ENCODE measurements around the gene ALCAM. TPM values are rescaled to one million over a fixed set of nuclear protein-coding genes. Genes with fewer than 3 reads are reported as not detected.

ALCAM gene
- total and polyA plus RNA-seq, 2 donors (not counting 3 experiments of a cell fraction or from before 2014, with no cell fraction given): 46.3 to 118 TPM

GRCh38 chr3:105339946-105340345 is 26.8 kb upstream of the ALCAM start:
- Histone ChIP-seq H3K79me2 (ENCODE audit: control insufficient read depth, insufficient read depth, low read length) (no peaks in the 10 kb centered on the region), H4K20me1 (replicated peaks; ENCODE audit: control insufficient read depth, extremely low read depth, insufficient read depth, low read length) (no peaks in the 10 kb centered on the region), H3K27me3 (ENCODE audit: control insufficient read depth in 2 of 2, insufficient read depth in 2 of 2, low read length in 2 of 2) (no peaks in the 10 kb centered on the region), H3K9me3 (replicated peaks; ENCODE audit: control insufficient read depth, insufficient read depth, low read length) (no peaks in the 10 kb centered on the region), H3K4me2 (ENCODE audit: insufficient read depth, low read length) (no peak overlapping the region), H3K9me1 (replicated peaks; ENCODE audit: control insufficient read depth, extremely low read depth, insufficient read depth, low read length) (no peaks in the 10 kb centered on the region), H2AFZ (ENCODE audit: low read depth, low read length) (no peak overlapping the region), H3K36me3 (ENCODE audit: control insufficient read depth in 2 of 2, extremely low read depth in 1 of 2, insufficient read depth in 2 of 2, low read length in 2 of 2) (no peaks in the 10 kb centered on the region), H3K4me3 (replicated peaks in 1 of 3; ENCODE audit: insufficient read depth in 1 of 3, low read depth in 1 of 3, low read length in 3 of 3) (no peak overlapping the region), H3K4me1 (ENCODE audit: control insufficient read depth, extremely low read depth, insufficient read depth, low read length) (peaks cover 5% of the 10 kb centered on the region), H3K27ac (ENCODE audit: insufficient read depth, low read depth, low read length) (no peak overlapping the region), H3K9ac (replicated peaks; ENCODE audit: extremely low read depth, insufficient read depth, low read length) (no peak overlapping the region)
- CTCF ChIA-PET: interaction anchor here (1.0 to 1.3 kb wide), 2 partner anchors 13 to 27 kb away, joined by 3 read pairs; partner anchors contain the start of gene ALCAM
- TF ChIP-seq CTCF (IDR thresholded peaks at IDR 0.05; ENCODE audit: extremely low read depth in 1 of 2, insufficient read depth in 1 of 2, low read depth in 1 of 2, low read length in 2 of 2) (no peak), MYC (IDR thresholded peaks at IDR 0.05; ENCODE audit: low read depth, low read length) (no peak), EZH2 (IDR thresholded peaks at IDR 0.05; ENCODE audit: borderline replicate concordance, low read depth, low read length, severe bottlenecking) (no peak), MAX (IDR thresholded peaks at IDR 0.05; ENCODE audit: insufficient read depth, insufficient read length) (no peak), FOS (IDR thresholded peaks at IDR 0.05; ENCODE audit: borderline replicate concordance, insufficient read depth, low read length) (no peak), POLR2AphosphoS5 (IDR thresholded peaks at IDR 0.05; ENCODE audit: insufficient read depth, low read depth, low read length) (no peak), JUN (IDR thresholded peaks at IDR 0.05; ENCODE audit: borderline replicate concordance, insufficient read depth, insufficient read length, low read depth) (no peak), POLR2A (IDR thresholded peaks at IDR 0.05; ENCODE audit: low read depth, low read length) (no peak), GATA2 (IDR thresholded peaks at IDR 0.05; ENCODE audit: insufficient read depth, insufficient read length, low read depth, low read length) (no peak)
- dilution Hi-C loops (cut with MboI; ENCODE audit: extremely low pct_ligation_motif_present, low sequenced_read_pairs): no loop called here
- no peak for DNase-seq (ENCODE audit: low read depth, low spot score)
- BruUV-seq (replicated peaks): no TSS peak
- POLR2A ChIA-PET: no interaction called here
- no peak for FAIRE-seq
- intact Hi-C loops (cut with micrococcal nuclease): no loop called here
